SU-DHL-6 (cell line): Measurements from ENCODE around the gene EYA2.

ENCODE experiments used
- CTCF ChIP-seq: fragments of 200-600 bp; sonication (generic); IDR thresholded peaks from one replicate; pipeline ENCODE4 v1.5.1; 2017; ENCODE audit warnings: antibody characterized with exemption, mild to moderate bottlenecking, low read length, moderate library complexity; ENCODE audit not compliant: insufficient read depth, poor library complexity, severe bottlenecking
- EZH2phosphoT487 ChIP-seq: fragments of 200-600 bp; sonication (generic), shearing (Covaris generic); conservative IDR thresholded peaks from 2 replicates; pipeline ENCODE4 v1.6.1; 2018; ENCODE audit warnings: mild to moderate bottlenecking, antibody characterized with exemption, low read length, moderate library complexity, mixed read lengths

GRCh38 chr20:46985250-46985649, 90.6 kb downstream of the EYA2 start:
- TF ChIP-seq CTCF (no peak), EZH2phosphoT487 (no peak)
